ENCODE results near the gene MARK1. TPM values are rescaled to one million over a fixed set of nuclear protein-coding genes. Genes with fewer than 3 reads are reported as not detected.
A peak's percentile ranks its signal among the peaks of the same experiment; 100 is the strongest.

Gene MARK1
- total and polyA plus RNA-seq, 10 of the 15 experiments (the other 5 are each of a cell fraction or from before 2014, with no cell fraction given): 0.02 to 0.67 (median 0.12) TPM; not detected in 6

DNA sequence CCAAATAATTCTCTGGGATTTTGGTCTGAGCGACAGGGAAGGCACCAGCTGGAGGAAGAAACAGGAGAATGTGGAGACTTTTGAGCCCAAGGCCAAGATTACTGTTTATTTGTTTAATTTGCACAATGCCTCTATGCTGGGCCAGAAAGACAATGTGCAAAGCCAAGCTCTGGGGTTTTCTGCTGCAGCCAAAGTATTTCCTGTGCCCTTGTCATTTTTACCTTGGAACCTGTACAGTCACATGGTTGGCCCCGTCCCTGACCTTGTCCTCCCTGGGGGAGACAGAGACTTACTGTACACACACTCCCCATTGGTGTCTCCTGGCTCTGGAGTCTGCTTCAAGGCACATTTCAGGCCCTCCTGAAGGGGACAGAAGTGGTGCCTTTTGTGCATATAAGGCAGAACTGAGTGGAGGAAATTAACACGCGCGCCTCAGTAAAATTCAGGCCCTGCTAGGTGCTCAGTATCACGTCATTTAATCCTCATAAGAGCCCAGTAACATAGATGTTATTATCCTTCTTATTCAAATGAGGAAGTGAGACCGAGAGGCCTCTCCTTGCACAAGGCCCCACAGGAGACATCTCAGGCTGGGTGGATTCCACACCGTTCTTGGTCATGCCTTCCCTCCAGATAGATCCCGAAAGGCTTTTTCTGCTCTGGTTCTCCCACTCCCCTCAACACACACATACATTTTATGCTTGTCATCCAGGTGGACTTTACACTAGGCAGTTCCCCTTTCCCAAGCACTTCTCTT is 183.3 kb downstream of the MARK1 start (continued):
- peak; percentile 67 for TF ChIP-seq ATF7 (IDR thresholded peaks at IDR 0.05; ENCODE audit: low read depth)
- peak; percentile 97 for TF ChIP-seq SPI1 (IDR thresholded peaks at IDR 0.05; ENCODE audit: borderline replicate concordance, insufficient read depth, low read depth, low read length)
- peak; percentile 66; the same call in 1 of the 2 replicates for TF ChIP-seq ZNF687 (IDR thresholded peaks at IDR 0.05)
- no peak for TF ChIP-seq SRF (IDR thresholded peaks at IDR 0.05; ENCODE audit: low read depth in 2 of 2, low read length in 2 of 2)

Small RNA genes within 50 kb of the gene (small RNA-seq; reads per million reads assigned to genes)
- not detected for gene RN7SL464P

Other genes with a start within 250 kb of the MARK1 start
- 4.0 and 5.2 TPM in 2 replicates for gene C1orf115, start 162.2 kb downstream of the MARK1 start, total RNA-seq (2014; rRNA removed)
- gene C1orf115, start 162.2 kb downstream of the MARK1 start, total RNA-seq (2014; rRNA removed; fragmentation: Illumina TruSeq; extraction: Trizol): 4.8 and 5.3 TPM in 2 replicates
- 4.6 and 5.0 TPM in 2 replicates for gene C1orf115, start 162.2 kb downstream of the MARK1 start, total RNA-seq (2021)
- 1.0 and 1.3 TPM in 2 replicates for gene C1orf115, start 162.2 kb downstream of the MARK1 start, polyA plus RNA-seq (2011; rRNA removed)
- 5.0 and 6.6 TPM in 2 replicates for gene C1orf115, start 162.2 kb downstream of the MARK1 start, polyA plus RNA-seq (2014; fragmentation: Illumina TruSeq; extraction: Trizol)
- under 1 TPM; 0.52 to 0.95 TPM for gene C1orf115, start 162.2 kb downstream of the MARK1 start, polyA plus RNA-seq (2014; fragmentation: Nextera tagmentation; extraction: Ambion mirVana)
- 4.3 and 4.4 TPM in 2 replicates for gene C1orf115, start 162.2 kb downstream of the MARK1 start, polyA plus RNA-seq (2014; rRNA removed)
- 1 to 10 TPM; 3.8 to 4.2 TPM for gene C1orf115, start 162.2 kb downstream of the MARK1 start, polyA plus RNA-seq (2016; fragmentation: Nextera tagmentation; extraction: Ambion mirVana)
- 1.9 and 3.4 TPM in 2 replicates for gene MTARC2, start 220.2 kb downstream of the MARK1 start, total RNA-seq (2014; rRNA removed)
- gene MTARC2, start 220.2 kb downstream of the MARK1 start, total RNA-seq (2014; rRNA removed; fragmentation: Illumina TruSeq; extraction: Trizol): 1.9 and 2.8 TPM in 2 replicates
- 2.6 and 3.1 TPM in 2 replicates for gene MTARC2, start 220.2 kb downstream of the MARK1 start, total RNA-seq (2021)
- 3.8 and 4.1 TPM in 2 replicates for gene MTARC2, start 220.2 kb downstream of the MARK1 start, polyA plus RNA-seq (2011; rRNA removed)
- 3.8 and 4.7 TPM in 2 replicates for gene MTARC2, start 220.2 kb downstream of the MARK1 start, polyA plus RNA-seq (2014; fragmentation: Illumina TruSeq; extraction: Trizol)
- 1 to 10 TPM; 2.8 to 4.5 TPM for gene MTARC2, start 220.2 kb downstream of the MARK1 start, polyA plus RNA-seq (2014; fragmentation: Nextera tagmentation; extraction: Ambion mirVana)
- 2.1 and 7.5 TPM in 2 replicates for gene MTARC2, start 220.2 kb downstream of the MARK1 start, polyA plus RNA-seq (2014; rRNA removed)
- 1 to 10 TPM; 3.6 to 5.5 TPM for gene MTARC2, start 220.2 kb downstream of the MARK1 start, polyA plus RNA-seq (2016; fragmentation: Nextera tagmentation; extraction: Ambion mirVana)

Data from GM12878 (cell line).